ENCODE results near the gene KRT81.

- TF ChIP-seq, protein P1, sequence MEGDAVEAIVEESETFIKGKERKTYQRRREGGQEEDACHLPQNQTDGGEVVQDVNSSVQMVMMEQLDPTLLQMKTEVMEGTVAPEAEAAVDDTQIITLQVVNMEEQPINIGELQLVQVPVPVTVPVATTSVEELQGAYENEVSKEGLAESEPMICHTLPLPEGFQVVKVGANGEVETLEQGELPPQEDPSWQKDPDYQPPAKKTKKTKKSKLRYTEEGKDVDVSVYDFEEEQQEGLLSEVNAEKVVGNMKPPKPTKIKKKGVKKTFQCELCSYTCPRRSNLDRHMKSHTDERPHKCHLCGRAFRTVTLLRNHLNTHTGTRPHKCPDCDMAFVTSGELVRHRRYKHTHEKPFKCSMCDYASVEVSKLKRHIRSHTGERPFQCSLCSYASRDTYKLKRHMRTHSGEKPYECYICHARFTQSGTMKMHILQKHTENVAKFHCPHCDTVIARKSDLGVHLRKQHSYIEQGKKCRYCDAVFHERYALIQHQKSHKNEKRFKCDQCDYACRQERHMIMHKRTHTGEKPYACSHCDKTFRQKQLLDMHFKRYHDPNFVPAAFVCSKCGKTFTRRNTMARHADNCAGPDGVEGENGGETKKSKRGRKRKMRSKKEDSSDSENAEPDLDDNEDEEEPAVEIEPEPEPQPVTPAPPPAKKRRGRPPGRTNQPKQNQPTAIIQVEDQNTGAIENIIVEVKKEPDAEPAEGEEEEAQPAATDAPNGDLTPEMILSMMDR (IDR thresholded peaks at IDR 0.05) = no peak
- no peak for TF ChIP-seq EZH2phosphoT487 (IDR thresholded peaks at IDR 0.05)
These were observed 30.8 kb downstream of the KRT81 start for GRCh38 chr12:52260361-52261207.

Measured in neural progenitor cell (in vitro differentiated cells).